HEK293T (cell line): ENCODE data around the gene SIGLEC6.

Experiments
- CTCF ChIA-PET: fragments of 350-600 bp; formaldehyde crosslinking; extraction: SDS; loops from one replicate; lab custom pipeline; 2021; ENCODE audit warnings: antibody characterized with exemption, inconsistent platforms; lab: Yijun Ruan, JAX
- POLR2A ChIA-PET: fragments of 350-600 bp; formaldehyde crosslinking; extraction: SDS; loops from one replicate; lab custom pipeline; 2020; ENCODE audit warnings: antibody characterized with exemption, inconsistent platforms; lab: Yijun Ruan, JAX
- DNase-seq: peaks from one replicate; pipeline ENCODE4 v3.0.0; 2012; ENCODE audit warnings: mixed read lengths; ENCODE audit errors: extremely low spot score
- ARNT ChIP-seq: fragments of 450-650 bp; IDR thresholded peaks from 2 replicates; pipeline ENCODE4 v1.6.1; 2017; ENCODE audit warnings: mild to moderate bottlenecking
- BHLHE40 ChIP-seq: fragments of 450-650 bp; IDR thresholded peaks from 2 replicates; pipeline ENCODE4 v1.6.1; 2016; ENCODE audit warnings: mild to moderate bottlenecking, moderate library complexity, borderline replicate concordance
- CTBP1 ChIP-seq: fragments of 450-650 bp; IDR thresholded peaks from 2 replicates; pipeline ENCODE4 v1.6.1; 2016; ENCODE audit warnings: borderline replicate concordance
- ELF4 ChIP-seq: fragments of 450-650 bp; IDR thresholded peaks from 2 replicates; pipeline ENCODE4 v1.6.1; 2017; ENCODE audit warnings: antibody characterized with exemption
- FOXA1 ChIP-seq: fragments of 450-650 bp; IDR thresholded peaks from 2 replicates; pipeline ENCODE4 v1.6.1; 2016; ENCODE audit warnings: mild to moderate bottlenecking
- FOXK2 ChIP-seq: fragments of 450-650 bp; IDR thresholded peaks from 2 replicates; pipeline ENCODE4 v1.6.1; 2016; ENCODE audit warnings: mild to moderate bottlenecking
- FOXM1 ChIP-seq: fragments of 450-650 bp; IDR thresholded peaks from 2 replicates; pipeline ENCODE4 v1.6.1; 2017; ENCODE audit warnings: mild to moderate bottlenecking, borderline replicate concordance
- HDGF ChIP-seq: fragments of 450-650 bp; IDR thresholded peaks from 2 replicates; pipeline ENCODE4 v1.6.1; 2017; ENCODE audit warnings: antibody characterized with exemption, borderline replicate concordance
- L3MBTL2 ChIP-seq: fragments of 450-650 bp; conservative IDR thresholded peaks from 2 replicates; pipeline ENCODE4 v1.6.1; 2016; ENCODE audit warnings: mild to moderate bottlenecking
- LEF1 ChIP-seq: fragments of 450-650 bp; IDR thresholded peaks from 2 replicates; pipeline ENCODE4 v1.6.1; 2017; ENCODE audit warnings: mild to moderate bottlenecking, borderline replicate concordance
- NFRKB ChIP-seq: fragments of 450-650 bp; IDR thresholded peaks from 2 replicates; pipeline ENCODE4 v1.6.1; 2016; ENCODE audit warnings: mild to moderate bottlenecking, moderate library complexity
- PKNOX1 ChIP-seq: fragments of 450-650 bp; IDR thresholded peaks from 2 replicates; pipeline ENCODE4 v1.6.1; 2016
- SP1 ChIP-seq: fragments of 450-650 bp; IDR thresholded peaks from 2 replicates; pipeline ENCODE4 v1.6.1; 2017
- SUZ12 ChIP-seq: fragments of 450-650 bp; IDR thresholded peaks from 2 replicates; pipeline ENCODE4 v1.6.1; 2016; ENCODE audit warnings: mild to moderate bottlenecking
- TARDBP ChIP-seq: fragments of 450-650 bp; IDR thresholded peaks from 2 replicates; pipeline ENCODE4 v1.6.1; 2016
- ZNF384 ChIP-seq: fragments of 450-650 bp; IDR thresholded peaks from 2 replicates; pipeline ENCODE4 v1.6.1; 2016

Gene SIGLEC6

DNA sequence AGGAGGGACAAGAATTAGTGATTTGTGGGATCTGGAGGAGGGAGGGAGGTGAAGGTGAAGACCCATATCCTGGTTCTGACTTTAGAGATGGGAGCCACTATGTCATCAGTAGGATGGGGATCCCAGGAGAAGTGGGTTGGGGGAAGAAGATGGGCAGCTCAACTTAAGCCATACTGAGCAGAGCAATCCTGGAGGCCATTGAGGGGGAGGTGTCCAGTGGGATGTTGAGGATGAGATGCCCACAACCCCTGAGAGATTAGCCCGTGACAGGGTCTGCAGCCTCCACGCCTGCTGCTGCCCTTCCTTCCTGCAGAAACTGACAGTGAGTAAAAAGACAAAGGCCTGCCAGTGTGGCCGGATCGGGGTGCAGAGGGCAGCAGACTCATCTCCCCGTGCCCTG, 11.2 kb upstream of the SIGLEC6 start:
- ChIA-PET POLR2A (no interaction called here), CTCF (no interaction called here)
- no peak for TF ChIP-seq PKNOX1
- no peak for TF ChIP-seq BHLHE40
- TF ChIP-seq FOXA1: no peak
- TF ChIP-seq FOXK2: no peak
- no peak for TF ChIP-seq ZNF384
- no peak for TF ChIP-seq ELF4
- no peak for TF ChIP-seq ARNT
- TF ChIP-seq LEF1: no peak
- TF ChIP-seq NFRKB: no peak
- no peak for TF ChIP-seq HDGF
- TF ChIP-seq L3MBTL2: no peak
- TF ChIP-seq SUZ12: no peak
- DNase-seq: no peak

GRCh38 chr19:51541458-51542357, 10.2 kb upstream of the SIGLEC6 start:
- ChIA-PET POLR2A (no interaction called here), CTCF (no interaction called here)
- DNase-seq: no peak
- TF ChIP-seq NFRKB: no peak
- no peak for TF ChIP-seq SP1
- no peak for TF ChIP-seq ELF4
- TF ChIP-seq FOXM1: no peak
- no peak for TF ChIP-seq ZNF384

DNA sequence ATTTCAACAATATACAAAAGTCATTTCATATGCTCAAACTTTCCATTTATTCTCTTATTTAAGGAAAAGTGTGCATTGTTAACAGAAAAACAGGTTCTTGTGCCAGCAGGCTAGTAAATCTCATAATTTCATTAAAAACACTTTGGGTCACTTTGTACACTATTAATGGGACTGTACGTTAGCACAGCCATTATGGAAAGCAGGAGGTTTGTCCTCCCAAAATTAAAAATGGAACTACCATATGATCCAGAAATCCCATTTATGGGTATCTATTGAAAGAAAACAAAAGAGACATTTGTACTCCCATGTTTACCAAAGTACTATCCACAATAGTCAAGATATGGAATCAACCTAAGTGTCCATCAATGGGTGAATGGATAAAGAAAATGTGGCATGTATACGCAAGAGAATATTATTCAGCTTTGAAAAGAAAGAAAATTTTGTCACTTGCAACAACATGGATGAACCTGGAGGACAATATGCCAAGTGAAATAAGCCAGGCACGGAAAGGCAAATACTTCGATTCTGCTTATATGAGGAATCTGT, 8.4 kb upstream of the SIGLEC6 start:
- DNase-seq: no peak
- TF ChIP-seq CTBP1 (no peak), BHLHE40 (no peak), FOXA1 (no peak), PKNOX1 (no peak)
- POLR2A ChIA-PET: no interaction called here
- CTCF ChIA-PET: no interaction called here

DNA sequence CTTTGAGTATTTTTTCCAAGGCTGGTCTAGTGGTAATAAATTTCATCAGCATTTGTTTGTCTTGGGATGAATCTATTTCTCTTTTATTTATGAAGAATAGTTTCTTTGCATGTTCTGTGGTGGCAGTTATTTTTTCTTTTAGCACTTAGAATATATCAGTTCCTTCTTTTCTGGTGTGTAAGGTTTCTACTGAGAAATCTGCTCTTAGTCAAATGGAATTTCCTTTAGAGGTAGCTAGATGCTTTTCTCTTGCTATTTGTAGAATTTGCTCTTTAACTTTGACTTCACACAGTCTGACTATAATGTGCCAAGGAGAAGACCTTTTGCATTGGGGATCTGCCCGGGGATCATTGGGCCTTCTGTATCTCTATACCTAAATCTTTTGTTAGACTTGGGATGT, 4.1 kb upstream of the SIGLEC6 start:
- ChIA-PET CTCF (no interaction called here), POLR2A (no interaction called here)
- DNase-seq: no peak
- no peak for TF ChIP-seq LEF1
- TF ChIP-seq SUZ12: no peak
- TF ChIP-seq FOXK2: no peak
- no peak for TF ChIP-seq BHLHE40
- TF ChIP-seq TARDBP: no peak
- no peak for TF ChIP-seq PKNOX1
- no peak for TF ChIP-seq ZNF384
- TF ChIP-seq HDGF: no peak
- TF ChIP-seq ELF4: no peak
- TF ChIP-seq L3MBTL2: no peak
- TF ChIP-seq SP1: no peak
- no peak for TF ChIP-seq NFRKB
- no peak for TF ChIP-seq CTBP1
- TF ChIP-seq FOXM1: no peak
- TF ChIP-seq FOXA1: no peak
- TF ChIP-seq ARNT: no peak

DNA sequence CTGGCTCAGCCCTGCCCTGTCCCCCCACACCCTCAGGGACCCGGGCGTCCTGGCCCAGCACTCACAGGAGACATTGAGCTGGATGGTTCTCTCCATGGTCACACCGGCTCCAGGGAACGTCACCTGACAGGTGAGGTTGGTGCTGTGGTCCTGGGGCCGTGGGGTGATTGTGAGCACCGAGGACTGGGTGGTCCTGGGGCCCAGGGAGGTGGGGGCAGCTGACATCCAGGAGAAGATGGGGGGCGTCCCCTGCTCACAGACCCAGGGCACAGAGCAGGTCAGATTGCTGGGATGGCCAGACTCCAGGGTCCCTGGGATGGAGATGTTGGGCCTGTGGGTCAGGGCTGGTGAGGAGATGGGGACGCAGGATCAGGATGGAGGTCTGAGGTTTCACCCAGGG, 854 bp downstream of the SIGLEC6 start:
- DNase-seq: no peak
- no peak for TF ChIP-seq CTBP1
- CTCF ChIA-PET: no interaction called here
- POLR2A ChIA-PET: no interaction called here

GRCh38 chr19:51529301-51529700, 2.2 kb downstream of the SIGLEC6 start:
- TF ChIP-seq ELF4 (no peak), ARNT (no peak), LEF1 (no peak), L3MBTL2 (no peak), CTBP1 (no peak), PKNOX1 (no peak), SUZ12 (no peak), SP1 (no peak), ZNF384 (no peak), NFRKB (no peak), FOXA1 (no peak), FOXK2 (no peak), FOXM1 (no peak), HDGF (no peak), BHLHE40 (no peak), TARDBP (no peak)
- POLR2A ChIA-PET: no interaction called here
- CTCF ChIA-PET: no interaction called here
- DNase-seq: no peak
